ENCODE data around the gene MDP1. TPM values are rescaled to one million over a fixed set of nuclear protein-coding genes. Genes with fewer than 3 reads are reported as not detected.
"Not testable (repeated sequence)": the region's sequence is repeated elsewhere in the genome, so short reads cannot be mapped to it uniquely, and the experiment has no call there.

Gene MDP1
- total RNA-seq, 2 experiments from 2014 or later: 4.5 to 11.7 TPM

DNA sequence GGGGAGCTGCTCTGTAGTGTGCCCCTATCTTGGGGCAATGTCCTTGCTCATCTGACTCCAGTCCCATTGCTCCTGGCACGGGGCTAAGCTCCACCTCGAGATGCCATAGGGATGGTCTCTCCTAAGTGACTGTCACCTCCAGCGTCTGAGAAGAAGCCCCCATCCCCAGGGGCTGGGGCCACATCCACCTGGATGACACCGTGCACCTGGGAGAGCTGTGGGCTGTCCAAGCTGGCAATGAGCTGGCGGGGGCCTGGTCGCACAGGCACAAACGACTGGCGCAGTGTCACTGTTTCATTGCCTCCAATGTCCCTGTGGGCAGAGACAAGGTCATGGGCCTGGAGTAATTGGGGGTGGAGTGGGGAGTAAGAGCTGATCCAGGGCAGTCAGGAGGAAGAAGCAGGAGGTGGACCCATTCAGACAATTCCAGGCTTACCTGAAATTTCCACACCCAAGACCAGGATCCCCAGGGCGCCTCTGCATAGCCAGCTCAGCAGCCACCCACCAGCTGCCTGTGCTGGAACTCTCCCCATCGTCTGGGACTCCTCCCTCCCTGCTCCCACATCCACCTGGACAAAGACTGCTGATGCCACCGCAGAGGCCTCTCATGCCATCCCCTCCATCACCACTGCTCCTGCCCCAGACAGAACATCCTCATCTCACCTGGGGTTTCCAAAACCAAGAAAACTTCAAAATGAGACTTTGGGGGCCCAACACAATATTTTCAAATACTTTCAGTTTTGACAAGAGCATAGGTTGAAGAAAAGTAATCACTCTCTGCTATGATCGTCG, 33.6 kb upstream of the MDP1 start:
- no peak for DNase-seq
- Mint-ChIP-seq H3K27me3 (no peaks in the 10 kb centered on the region), H3K36me3 (ENCODE audit: low read depth) (peaks cover 10% of the 10 kb centered on the region), H3K9me3 (ENCODE audit: low read depth) (no peaks in the 10 kb centered on the region), H3K4me3 (no peak overlapping the region), H3K4me1 (peaks cover 35% of the 10 kb centered on the region), H3K27ac (peak overlapping the region; percentile 67)
- ChIA-PET POLR2A (interaction anchor here (0.6 kb wide), 1 partner anchor 78 kb away, joined by 4 read pairs; no protein-coding TSS in a partner anchor), CTCF (interaction anchor here (0.9 to 4.1 kb wide), 4 partner anchors 16 to 40 kb away, joined by 3 to 20 read pairs (median 9); partner anchors contain the start of genes CHMP4A and RABGGTA)
- no peak for ATAC-seq
- intact Hi-C loops (cut with DNase I, micrococcal nuclease): loop anchor here in 1 of 2 experiments (10.0 kb wide), 1 partner anchor 425 kb away; no protein-coding TSS in a partner anchor

- Mint-ChIP-seq H3K27me3 (no peaks in the 10 kb centered on the region), H3K4me3 (peak overlapping the region; percentile 7), H3K36me3 (ENCODE audit: low read depth) (peaks cover 4% of the 10 kb centered on the region), H3K4me1 (peaks cover 43% of the 10 kb centered on the region), H3K9me3 (ENCODE audit: low read depth) (no peaks in the 10 kb centered on the region), H3K27ac (peak overlapping the region; percentile 95)
- ATAC-seq: no peak
- POLR2A ChIA-PET: interaction anchor here (0.6 to 1.4 kb wide), 6 partner anchors 12 to 162 kb away, joined by 3 to 7 read pairs (median 5); partner anchors contain the start of genes EMC9 and RABGGTA
- DNase-seq: peak; percentile 24
- CTCF ChIA-PET: interaction anchor here (0.6 to 16.9 kb wide), 11 partner anchors 8 to 187 kb away, joined by 3 to 430 read pairs (median 10); partner anchors contain the start of genes CHMP4A, CIDEB, DHRS1 and LTB4R
- intact Hi-C loops (cut with DNase I, micrococcal nuclease): loop anchor here in 1 of 2 experiments (1.0 to 10.0 kb wide), 2 partner anchors 24 to 427 kb away; partner anchors contain the start of gene RABGGTA
These were observed 31.6 kb upstream of the MDP1 start for GRCh38 chr14:24247422-24247821.

- CTCF ChIA-PET: interaction anchor here (0.6 to 16.9 kb wide), 12 partner anchors 18 to 184 kb away, joined by 3 to 430 read pairs (median 10); partner anchors contain the start of genes CHMP4A, CIDEB, DHRS1 and IRF9
- H3K36me3 Mint-ChIP-seq (ENCODE audit: low read depth): peaks cover 4% of the 10 kb centered on the region
- H3K4me1 Mint-ChIP-seq: peaks cover 43% of the 10 kb centered on the region
- no peaks in the 10 kb centered on the region for H3K9me3 Mint-ChIP-seq (ENCODE audit: low read depth)
- intact Hi-C loops (cut with DNase I, micrococcal nuclease): loop anchor here in 1 of 2 experiments (1.0 to 10.0 kb wide), 2 partner anchors 25 to 428 kb away; partner anchors contain the start of gene RABGGTA
- peak overlapping the region; percentile 95 for H3K27ac Mint-ChIP-seq
- H3K4me3 Mint-ChIP-seq: peak overlapping the region; percentile 40
- POLR2A ChIA-PET: interaction anchor here (0.6 to 1.4 kb wide), 10 partner anchors 9 to 162 kb away, joined by 3 to 11 read pairs (median 4); partner anchors contain the start of genes CHMP4A, EMC9 and RABGGTA
- no peaks in the 10 kb centered on the region for H3K27me3 Mint-ChIP-seq
- DNase-seq (peak; percentile 48), ATAC-seq (peak; percentile 11)
These were observed 30.9 kb upstream of the MDP1 start for GRCh38 chr14:24246765-24247212.

DNA sequence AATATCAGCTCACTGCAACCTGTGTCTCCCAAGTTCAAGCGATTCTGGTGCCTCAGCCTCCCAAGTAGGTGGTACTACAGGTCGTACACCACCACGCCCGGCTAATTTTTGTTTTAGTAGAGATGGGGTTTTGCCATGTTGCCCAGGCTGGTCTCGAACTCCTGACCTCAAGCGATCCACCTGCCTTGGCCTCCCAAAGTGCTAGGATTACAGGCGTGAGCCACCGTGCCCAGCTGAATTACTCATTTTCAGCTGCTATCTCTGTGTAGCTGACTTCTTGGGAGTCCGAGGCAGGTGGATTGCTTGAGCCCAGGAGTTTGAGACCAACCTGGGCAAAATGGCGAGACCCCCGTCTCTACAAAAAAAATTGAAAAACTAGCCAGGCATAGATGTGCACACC, 29.5 kb upstream of the MDP1 start:
- H3K9me3 Mint-ChIP-seq (ENCODE audit: low read depth); H3K27me3 Mint-ChIP-seq; POLR2A ChIA-PET; DNase-seq; H3K4me3 Mint-ChIP-seq; H3K27ac Mint-ChIP-seq; ATAC-seq: not testable (repeated sequence)
- CTCF ChIA-PET: interaction anchor here (0.7 to 16.9 kb wide), 7 partner anchors 26 to 310 kb away, joined by 3 to 430 read pairs (median 3); partner anchors contain the start of genes CIDEB, DHRS1, LTB4R and LTB4R2
- peaks cover 45% of the 10 kb centered on the region for H3K4me1 Mint-ChIP-seq
- intact Hi-C loops (cut with DNase I, micrococcal nuclease): loop anchor here in 1 of 2 experiments (10.0 kb wide), 1 partner anchor 429 kb away; no protein-coding TSS in a partner anchor
- H3K36me3 Mint-ChIP-seq (ENCODE audit: low read depth): peaks cover 12% of the 10 kb centered on the region

GRCh38 chr14:24243336-24243836, 27.5 kb upstream of the MDP1 start:
- Mint-ChIP-seq H3K36me3 (ENCODE audit: low read depth) (peaks cover 31% of the 10 kb centered on the region), H3K27me3 (no peaks in the 10 kb centered on the region), H3K27ac (peak overlapping the region; percentile 99), H3K9me3 (ENCODE audit: low read depth) (no peaks in the 10 kb centered on the region), H3K4me3 (peak overlapping the region; percentile 94), H3K4me1 (peaks cover 53% of the 10 kb centered on the region)
- DNase-seq: peak; percentile 35
- POLR2A ChIA-PET: interaction anchor here (0.5 to 1.9 kb wide), 7 partner anchors 25 to 950 kb away, joined by 4 to 12 read pairs (median 7); partner anchors contain the start of genes CIDEB, DHRS1, NOP9 and PSME2
- CTCF ChIA-PET: interaction anchor here (0.5 to 16.9 kb wide), 21 partner anchors 12 to 365 kb away, joined by 3 to 430 read pairs (median 7); partner anchors contain the start of genes CHMP4A, CIDEB, DHRS1 and LTB4R
- ATAC-seq: no peak
- intact Hi-C loops (cut with DNase I, micrococcal nuclease): loop anchor here (1.0 to 10.0 kb wide), 3 partner anchors 53 to 431 kb away; partner anchors contain the start of gene IPO4 (in 1 of the 2)

DNA sequence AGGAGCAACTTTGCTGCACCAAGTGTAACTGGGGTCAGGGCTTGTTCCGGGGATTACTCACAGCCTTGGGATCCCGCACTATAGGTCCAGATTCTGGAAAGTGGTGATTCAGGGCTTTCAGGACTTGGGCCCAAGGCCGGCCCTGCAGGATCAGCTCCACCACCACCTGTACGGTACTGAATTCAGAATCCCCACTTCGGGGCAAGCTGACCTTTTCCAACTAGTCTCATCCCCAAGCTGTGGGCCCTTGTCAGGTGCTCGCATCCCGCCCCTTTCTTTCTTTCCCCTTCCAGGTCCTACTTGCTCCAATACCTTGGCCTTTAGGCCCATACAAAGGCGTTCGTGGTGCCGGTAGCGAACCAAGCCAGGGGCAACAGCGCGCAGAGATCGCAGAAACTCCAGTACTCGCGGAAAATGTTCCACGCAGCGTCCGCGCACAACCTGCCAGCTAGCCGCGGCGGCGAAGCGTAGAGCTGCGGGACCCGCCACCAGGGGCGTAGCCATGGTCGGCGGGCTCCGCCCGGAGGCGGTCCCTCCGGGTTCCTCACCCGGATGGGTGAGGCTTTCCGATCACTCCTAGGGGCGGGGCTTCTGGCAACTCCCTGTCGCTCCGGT, 26.1 kb upstream of the MDP1 start:
- peak; percentile 97 for DNase-seq

GRCh38 chr14:24240110-24240918, 24.4 kb upstream of the MDP1 start:
- peaks cover 54% of the 10 kb centered on the region for H3K36me3 Mint-ChIP-seq (ENCODE audit: low read depth)

More for the DNA sequence above, 26.1 kb upstream of the MDP1 start:
- peak; percentile 83 for ATAC-seq
- intact Hi-C loops (cut with DNase I, micrococcal nuclease): loop anchor here (1.0 to 10.0 kb wide), 17 partner anchors 10 to 941 kb away; partner anchors contain the start of genes CHMP4A (in 2 of the 2), GMPR2 (in 2 of the 2), IPO4 (in 2 of the 2) and IRF9 (in 2 of the 2)
- Mint-ChIP-seq H3K4me1 (peaks cover 55% of the 10 kb centered on the region), H3K27me3 (no peaks in the 10 kb centered on the region), H3K9me3 (ENCODE audit: low read depth) (no peaks in the 10 kb centered on the region), H3K27ac (peak overlapping the region; percentile 99), H3K4me3 (peak overlapping the region; percentile 94), H3K36me3 (ENCODE audit: low read depth) (peaks cover 42% of the 10 kb centered on the region)
- CTCF ChIA-PET: interaction anchor here (0.6 to 16.9 kb wide), 38 partner anchors 9 to 199 kb away, joined by 3 to 430 read pairs (median 5); partner anchors contain the start of genes CHMP4A, CIDEB, DCAF11 and DHRS1
- POLR2A ChIA-PET: interaction anchor here (0.6 to 1.9 kb wide), 21 partner anchors 9 to 189 kb away, joined by 3 to 18 read pairs (median 6); partner anchors contain the start of genes CBLN3, CHMP4A, DCAF11 and DHRS1

DNA sequence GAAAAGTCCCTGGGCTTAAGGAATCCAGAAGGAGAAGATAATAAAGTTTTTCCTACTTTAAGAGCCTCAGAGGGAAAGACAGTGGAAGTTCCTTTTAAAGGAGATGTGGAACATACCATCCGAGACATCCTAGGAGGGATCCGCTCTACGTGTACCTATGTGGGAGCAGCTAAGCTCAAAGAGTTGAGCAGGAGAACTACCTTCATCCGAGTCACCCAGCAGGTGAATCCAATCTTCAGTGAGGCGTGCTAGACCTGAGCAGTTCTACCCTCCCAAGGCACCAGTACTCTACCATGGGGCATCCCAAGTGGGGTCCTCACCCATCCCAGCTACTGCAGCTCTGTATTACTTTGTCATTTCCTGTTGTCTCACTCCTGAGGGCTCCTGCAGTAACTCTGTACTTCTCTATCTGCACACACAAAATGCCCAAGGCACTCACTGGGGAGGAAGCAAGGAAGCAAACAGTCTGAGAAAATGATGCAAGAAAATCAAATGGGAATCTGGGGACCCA, 22.7 kb upstream of the MDP1 start:
- DNase-seq (no peak), ATAC-seq (no peak)
- intact Hi-C loops (cut with DNase I, micrococcal nuclease): no loop called here
- Mint-ChIP-seq H3K4me1 (peaks cover 75% of the 10 kb centered on the region), H3K4me3 (no peak overlapping the region), H3K27ac (peak overlapping the region; percentile 86), H3K27me3 (no peaks in the 10 kb centered on the region), H3K9me3 (ENCODE audit: low read depth) (no peaks in the 10 kb centered on the region), H3K36me3 (ENCODE audit: low read depth) (peaks cover 63% of the 10 kb centered on the region)
- ChIA-PET CTCF (interaction anchor here (0.8 to 16.9 kb wide), 7 partner anchors 9 to 124 kb away, joined by 3 to 430 read pairs (median 4); partner anchors contain the start of genes CHMP4A, CIDEB, DCAF11 and DHRS1), POLR2A (interaction anchor here (1.0 kb wide), 2 partner anchors 58 to 59 kb away, joined by 3 to 4 read pairs; no protein-coding TSS in a partner anchor)

More at GRCh38 chr14:24240110-24240918, 24.4 kb upstream of the MDP1 start:
- no peaks in the 10 kb centered on the region for H3K9me3 Mint-ChIP-seq (ENCODE audit: low read depth)
- intact Hi-C loops (cut with DNase I, micrococcal nuclease): loop anchor here in 1 of 2 experiments (10.0 kb wide), 1 partner anchor 434 kb away; no protein-coding TSS in a partner anchor
- DNase-seq (no peak), ATAC-seq (no peak)
- peak overlapping the region; percentile 94 for H3K4me3 Mint-ChIP-seq
- H3K27ac Mint-ChIP-seq: peak overlapping the region; percentile 56
- no peaks in the 10 kb centered on the region for H3K27me3 Mint-ChIP-seq
- ChIA-PET POLR2A (no interaction called here), CTCF (interaction anchor here (0.8 to 16.9 kb wide), 5 partner anchors 25 to 151 kb away, joined by 3 to 430 read pairs (median 3); partner anchors contain the start of genes CIDEB, DCAF11, DHRS1 and LTB4R)
- peaks cover 65% of the 10 kb centered on the region for H3K4me1 Mint-ChIP-seq

- POLR2A ChIA-PET: interaction anchor here (1.0 kb wide), 2 partner anchors 59 to 60 kb away, joined by 3 to 4 read pairs; no protein-coding TSS in a partner anchor
- Mint-ChIP-seq H3K27ac (peak overlapping the region; percentile 44), H3K36me3 (ENCODE audit: low read depth) (peaks cover 63% of the 10 kb centered on the region)
These were observed 22.3 kb upstream of the MDP1 start for GRCh38 chr14:24238123-24238522.

More at GRCh38 chr14:24238123-24238522, 22.3 kb upstream of the MDP1 start:
- Mint-ChIP-seq H3K4me3 (no peak overlapping the region), H3K4me1 (peaks cover 75% of the 10 kb centered on the region), H3K9me3 (ENCODE audit: low read depth) (no peaks in the 10 kb centered on the region), H3K27me3 (no peaks in the 10 kb centered on the region)
- intact Hi-C loops (cut with DNase I, micrococcal nuclease): no loop called here
- CTCF ChIA-PET: interaction anchor here (1.3 to 16.9 kb wide), 4 partner anchors 24 to 66 kb away, joined by 4 to 430 read pairs (median 6); partner anchors contain the start of genes CHMP4A, CIDEB, DHRS1 and LTB4R
- DNase-seq (peak; percentile 31), ATAC-seq (no peak)

Data from activated CD4-positive, alpha-beta T cell treated with anti-CD3 and anti-CD28 coated beads for 36 hours (primary cell).